Stimulated activated naive B cell treated with anti-CD40 and anti-IgM and Interleukin-4, amounts not matched to agents 10 μg/mL and 1 μg/mL and 100 μg/mL, for 72 hours (primary cell): ENCODE data around the gene SNX32.

ENCODE experiments used
- ATAC-seq, 2 donors: fragments of 150-1000 bp; cut with Tn5 transposase; replicated peaks; 2 replicates each; pipeline ENCODE4 v1.10.0; 2021; ENCODE audit warnings: moderate library complexity in 1 of 2
- DNase-seq: peaks from one replicate; pipeline ENCODE4 v3.0.0; 2021
- H3K27ac Mint-ChIP-seq: one replicate; pipeline ENCODE4 v1.8.0; 2022; ENCODE audit warnings: mild to moderate bottlenecking, mixed read lengths
- H3K27me3 Mint-ChIP-seq, 2 donors: one replicate each; pipeline ENCODE4 v1.8.0; 2022; ENCODE audit warnings: mixed read lengths in 2 of 2
- H3K36me3 Mint-ChIP-seq, 2 donors: one replicate each; pipeline ENCODE4 v1.8.0; 2022; ENCODE audit warnings: mixed read lengths in 2 of 2, mild to moderate bottlenecking in 1 of 2
- H3K4me1 Mint-ChIP-seq, 2 donors: one replicate each; pipeline ENCODE4 v1.8.0; 2022; ENCODE audit warnings: mixed read lengths in 2 of 2, mild to moderate bottlenecking in 1 of 2
- H3K4me3 Mint-ChIP-seq, 2 donors: one replicate each; pipeline ENCODE4 v1.8.0; 2022; ENCODE audit warnings: mild to moderate bottlenecking in 2 of 2, mixed read lengths in 2 of 2, moderate library complexity in 1 of 2
- H3K9me3 Mint-ChIP-seq, 2 donors: one replicate each; pipeline ENCODE4 v1.8.0; 2022; ENCODE audit warnings: mixed read lengths in 2 of 2, mild to moderate bottlenecking in 1 of 2

SNX32 gene

GRCh38 chr11:65809496-65809895 is 24.3 kb upstream of the SNX32 start:
- DNase-seq (no peak), ATAC-seq (no peak)
- Mint-ChIP-seq H3K27ac (no peak overlapping the region), H3K4me1 (peaks cover 2 to 5% of the 10 kb centered on the region in 2 donors), H3K4me3 (no peak overlapping the region), H3K36me3 (no peaks in the 10 kb centered on the region), H3K9me3 (no peaks in the 10 kb centered on the region), H3K27me3 (peaks cover 7 to 8% of the 10 kb centered on the region in 2 donors)

GRCh38 chr11:65810046-65810868 is 23.5 kb upstream of the SNX32 start:
- ATAC-seq (peak; percentile 39 to 76), DNase-seq (no peak)
- Mint-ChIP-seq H3K27me3 (peaks cover 5 to 7% of the 10 kb centered on the region in 2 donors), H3K9me3 (no peaks in the 10 kb centered on the region), H3K4me1 (peaks cover 8 to 9% of the 10 kb centered on the region in 2 donors), H3K4me3 (no peak overlapping the region), H3K36me3 (no peaks in the 10 kb centered on the region), H3K27ac (no peak overlapping the region)

GRCh38 chr11:65811764-65812475 is 21.8 kb upstream of the SNX32 start:
- Mint-ChIP-seq H3K36me3 (peaks cover 0 to 3% of the 10 kb centered on the region in 2 donors), H3K27me3 (peaks cover 5 to 7% of the 10 kb centered on the region in 2 donors), H3K4me3 (no peak overlapping the region), H3K9me3 (no peaks in the 10 kb centered on the region), H3K27ac (no peak overlapping the region), H3K4me1 (peaks cover 10 to 16% of the 10 kb centered on the region in 2 donors)
- no peak for ATAC-seq
- no peak for DNase-seq

- no peak overlapping the region for H3K4me3 Mint-ChIP-seq
- H3K27ac Mint-ChIP-seq, result no peak overlapping the region
- no peaks in the 10 kb centered on the region for H3K27me3 Mint-ChIP-seq
- H3K36me3 Mint-ChIP-seq, result peaks cover 0 to 3% of the 10 kb centered on the region in 2 donors
- DNase-seq (no peak), ATAC-seq (no peak)
- H3K4me1 Mint-ChIP-seq, result peaks cover 17 to 29% of the 10 kb centered on the region in 2 donors
- H3K9me3 Mint-ChIP-seq, result no peaks in the 10 kb centered on the region
Observed at GRCh38 chr11:65814131-65814985, 19.4 kb upstream of the SNX32 start.

- peaks cover 0 to 3% of the 10 kb centered on the region in 2 donors for H3K36me3 Mint-ChIP-seq
- H3K27me3 Mint-ChIP-seq, result no peaks in the 10 kb centered on the region
- H3K4me3 Mint-ChIP-seq, result no peak overlapping the region
- no peak for DNase-seq
- H3K9me3 Mint-ChIP-seq, result no peaks in the 10 kb centered on the region
- peaks cover 17 to 29% of the 10 kb centered on the region in 2 donors for H3K4me1 Mint-ChIP-seq
- ATAC-seq, result no peak
- no peak overlapping the region for H3K27ac Mint-ChIP-seq
Observed at GRCh38 chr11:65814986-65815565, 18.7 kb upstream of the SNX32 start.

- H3K27ac Mint-ChIP-seq, result peak overlapping the region; percentile 81
- H3K4me3 Mint-ChIP-seq, result no peak overlapping the region
Observed at GRCh38 chr11:65816696-65817095, 17.1 kb upstream of the SNX32 start.

GRCh38 chr11:65817312-65817834 is 16.4 kb upstream of the SNX32 start:
- Mint-ChIP-seq H3K27me3 (no peaks in the 10 kb centered on the region), H3K9me3 (no peaks in the 10 kb centered on the region), H3K4me1 (peaks cover 15 to 29% of the 10 kb centered on the region in 2 donors), H3K4me3 (peak overlapping the region; percentile 80 to 83), H3K27ac (peak overlapping the region; percentile 81), H3K36me3 (peaks cover 0 to 3% of the 10 kb centered on the region in 2 donors)
- no peak for DNase-seq
- ATAC-seq, result no peak

More at GRCh38 chr11:65816696-65817095, 17.1 kb upstream of the SNX32 start:
- no peaks in the 10 kb centered on the region for H3K9me3 Mint-ChIP-seq
- peaks cover 0 to 3% of the 10 kb centered on the region in 2 donors for H3K36me3 Mint-ChIP-seq
- no peak for ATAC-seq
- DNase-seq, result no peak
- no peaks in the 10 kb centered on the region for H3K27me3 Mint-ChIP-seq
- H3K4me1 Mint-ChIP-seq, result peaks cover 15 to 29% of the 10 kb centered on the region in 2 donors

GRCh38 chr11:65817835-65818680 is 15.7 kb upstream of the SNX32 start:
- peak overlapping the region; percentile 81 for H3K27ac Mint-ChIP-seq
- peaks cover 0 to 3% of the 10 kb centered on the region in 2 donors for H3K36me3 Mint-ChIP-seq
- peak; percentile 84 to 88 for ATAC-seq
- DNase-seq, result peak; percentile 88
- peaks cover 15 to 29% of the 10 kb centered on the region in 2 donors for H3K4me1 Mint-ChIP-seq
- no peaks in the 10 kb centered on the region for H3K27me3 Mint-ChIP-seq
- H3K9me3 Mint-ChIP-seq, result no peaks in the 10 kb centered on the region
- peak overlapping the region; percentile 80 to 83 for H3K4me3 Mint-ChIP-seq

GRCh38 chr11:65821107-65821506 is 12.7 kb upstream of the SNX32 start:
- no peak overlapping the region for H3K27ac Mint-ChIP-seq
- ATAC-seq, result no peak
- H3K9me3 Mint-ChIP-seq, result no peaks in the 10 kb centered on the region
- peaks cover 10 to 20% of the 10 kb centered on the region in 2 donors for H3K4me1 Mint-ChIP-seq
- peaks cover 0 to 1% of the 10 kb centered on the region in 2 donors for H3K36me3 Mint-ChIP-seq
- no peak overlapping the region for H3K4me3 Mint-ChIP-seq
- no peaks in the 10 kb centered on the region for H3K27me3 Mint-ChIP-seq
- DNase-seq, result no peak

- no peaks in the 10 kb centered on the region for H3K36me3 Mint-ChIP-seq
- ATAC-seq, result no peak
Observed at GRCh38 chr11:65822776-65823528, 10.8 kb upstream of the SNX32 start.

GRCh38 chr11:65826984-65827735 is 6.6 kb upstream of the SNX32 start:
- Mint-ChIP-seq H3K4me1 (peaks cover 11 to 12% of the 10 kb centered on the region in 2 donors), H3K36me3 (no peaks in the 10 kb centered on the region), H3K9me3 (no peaks in the 10 kb centered on the region), H3K4me3 (no peak overlapping the region), H3K27me3 (peaks cover 0 to 9% of the 10 kb centered on the region in 2 donors), H3K27ac (no peak overlapping the region)
- DNase-seq (no peak), ATAC-seq (no peak)

More at GRCh38 chr11:65822776-65823528, 10.8 kb upstream of the SNX32 start:
- H3K4me1 Mint-ChIP-seq, result peaks cover 7 to 8% of the 10 kb centered on the region in 2 donors
- H3K27ac Mint-ChIP-seq, result no peak overlapping the region
- H3K9me3 Mint-ChIP-seq, result no peaks in the 10 kb centered on the region
- DNase-seq, result no peak
- no peak overlapping the region for H3K4me3 Mint-ChIP-seq
- no peaks in the 10 kb centered on the region for H3K27me3 Mint-ChIP-seq

- H3K4me1 Mint-ChIP-seq, result peaks cover 20 to 23% of the 10 kb centered on the region in 2 donors
- DNase-seq, result no peak
- ATAC-seq, result no peak
- H3K4me3 Mint-ChIP-seq, result no peak overlapping the region
- H3K9me3 Mint-ChIP-seq, result peaks cover 4 to 5% of the 10 kb centered on the region in 2 donors
- H3K36me3 Mint-ChIP-seq, result no peaks in the 10 kb centered on the region
- peaks cover 0 to 9% of the 10 kb centered on the region in 2 donors for H3K27me3 Mint-ChIP-seq
- no peak overlapping the region for H3K27ac Mint-ChIP-seq
Observed at GRCh38 chr11:65829459-65829858, 4.3 kb upstream of the SNX32 start.
